GM12801 (cell line): ENCODE measurements around the gene SRA1.

Experiments used
- CTCF ChIP-seq: IDR thresholded peaks from one replicate; pipeline ENCODE4 v1.5.1; 2011; ENCODE audit warnings: control low read depth; ENCODE audit not compliant: insufficient read length; ENCODE audit errors: extremely low read depth

The SRA1 gene

GRCh38 chr5:140596321-140596741, 39.1 kb upstream of the SRA1 start:
- no peak for TF ChIP-seq CTCF

- no peak for TF ChIP-seq CTCF
Observed at GRCh38 chr5:140595538-140596300, 38.4 kb upstream of the SRA1 start.

GRCh38 chr5:140594169-140594568, 36.9 kb upstream of the SRA1 start:
- TF ChIP-seq CTCF: no peak

- TF ChIP-seq CTCF: no peak
Observed at GRCh38 chr5:140591747-140592372, 34.6 kb upstream of the SRA1 start.

GRCh38 chr5:140590861-140591260, 33.6 kb upstream of the SRA1 start:
- TF ChIP-seq CTCF: no peak

- no peak for TF ChIP-seq CTCF
Observed at GRCh38 chr5:140588311-140589070, 31.2 kb upstream of the SRA1 start.

- TF ChIP-seq CTCF: no peak
Observed at GRCh38 chr5:140587495-140587894, 30.2 kb upstream of the SRA1 start.
